HG03045 (cell line): ENCODE results near the gene PDK2.

ENCODE experiments used
- ATAC-seq: cut with Tn5 transposase; IDR thresholded peaks from one replicate; pipeline ENCODE4 v1.9.1; 2021; ENCODE audit warnings: mild to moderate bottlenecking, moderate library complexity; ENCODE audit not compliant: unreplicated experiment

The PDK2 gene

DNA sequence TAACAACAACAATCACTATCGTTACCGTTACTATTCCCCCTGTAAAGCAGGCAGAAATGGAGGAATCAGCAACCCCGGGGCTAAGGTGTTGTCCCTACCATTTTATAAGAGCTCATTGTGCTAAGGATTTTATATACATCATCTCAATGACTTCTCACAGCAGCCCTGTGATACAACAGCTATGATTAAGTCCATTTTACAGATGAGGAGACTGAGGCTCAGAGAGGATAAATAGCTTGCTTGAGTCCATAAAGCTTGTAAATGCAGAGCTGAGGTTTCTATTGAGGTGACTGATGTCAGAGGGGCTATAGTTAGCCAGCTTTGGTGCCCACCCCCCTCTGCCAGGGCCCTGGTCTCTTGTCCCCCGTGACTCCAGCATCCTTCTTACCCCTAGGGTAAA lies 16.7 kb upstream of the PDK2 start:
- ATAC-seq, result no peak

DNA sequence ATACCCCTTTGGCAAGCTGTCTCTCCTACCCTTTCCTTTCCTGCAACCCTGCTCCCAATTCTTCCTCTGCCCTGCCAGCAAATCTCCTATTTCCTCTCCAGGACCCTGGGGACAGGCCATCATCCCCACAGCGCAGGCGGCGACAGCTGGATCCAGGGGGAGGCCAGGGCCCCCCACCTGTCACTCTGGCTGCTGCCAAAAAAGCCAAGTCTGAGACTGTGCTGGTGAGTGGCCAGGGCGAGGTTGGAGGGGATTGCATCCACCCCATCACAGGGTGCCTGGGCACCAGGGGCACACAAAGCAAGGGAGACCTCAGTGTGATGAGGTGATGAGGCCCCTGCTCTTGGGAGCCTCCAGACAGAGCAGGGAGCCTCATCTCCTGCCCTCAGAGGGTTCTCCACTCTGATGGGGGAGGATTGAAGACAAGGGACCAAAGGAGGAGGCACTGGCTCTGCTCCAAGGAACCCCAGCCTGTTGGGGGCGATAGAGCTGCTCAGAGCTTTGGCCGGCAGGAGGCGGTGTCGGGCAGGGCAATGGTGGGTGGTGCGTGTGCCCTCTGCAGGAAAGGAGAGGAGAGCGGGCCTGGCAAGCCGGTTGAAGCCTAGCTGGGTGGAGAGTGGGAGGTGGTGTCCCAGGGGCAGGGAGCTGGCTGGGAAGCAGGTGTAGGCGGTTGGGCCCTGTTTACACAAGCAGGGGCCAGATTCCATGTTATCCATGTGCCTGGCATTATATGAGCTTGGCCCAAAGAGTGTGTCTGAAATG lies 15.6 kb upstream of the PDK2 start:
- no peak for ATAC-seq

DNA sequence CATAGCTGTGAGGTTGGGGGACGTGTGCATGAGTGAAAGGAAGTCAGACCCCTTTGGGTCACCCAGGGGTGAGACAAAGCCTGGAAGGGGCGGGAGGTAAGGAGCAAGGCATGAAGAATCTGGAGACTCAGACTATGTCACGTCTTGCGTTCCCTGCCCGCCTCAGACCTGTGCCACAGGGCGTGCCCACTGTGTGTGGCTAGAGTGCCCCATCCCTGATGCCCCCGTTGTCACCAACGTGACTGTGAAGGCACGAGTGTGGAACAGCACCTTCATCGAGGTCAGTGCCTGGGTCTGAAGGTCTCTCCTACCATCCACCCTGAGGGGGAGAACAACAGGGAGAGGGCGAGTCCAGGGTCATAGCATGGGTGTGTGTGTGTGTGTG lies 15.1 kb upstream of the PDK2 start:
- no peak for ATAC-seq

DNA sequence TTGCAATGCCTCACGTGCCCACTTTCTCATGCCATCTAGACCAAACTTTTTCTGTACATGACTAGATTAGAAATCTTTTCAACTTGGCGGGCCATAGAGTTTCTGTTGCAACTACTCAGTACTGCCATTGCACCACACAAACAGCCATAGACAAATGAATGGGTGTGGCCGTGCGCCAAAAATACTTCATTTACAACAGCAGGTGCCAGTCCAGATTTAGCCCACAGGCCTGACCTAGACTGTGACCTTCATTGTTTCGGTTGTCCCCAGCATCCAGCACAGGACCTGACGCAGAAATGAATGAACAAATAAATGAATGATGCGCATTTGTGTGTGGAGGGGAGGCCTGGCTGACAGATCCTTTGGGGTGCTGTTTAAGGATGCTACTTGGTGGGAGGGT lies 14.3 kb upstream of the PDK2 start:
- ATAC-seq, result no peak

DNA sequence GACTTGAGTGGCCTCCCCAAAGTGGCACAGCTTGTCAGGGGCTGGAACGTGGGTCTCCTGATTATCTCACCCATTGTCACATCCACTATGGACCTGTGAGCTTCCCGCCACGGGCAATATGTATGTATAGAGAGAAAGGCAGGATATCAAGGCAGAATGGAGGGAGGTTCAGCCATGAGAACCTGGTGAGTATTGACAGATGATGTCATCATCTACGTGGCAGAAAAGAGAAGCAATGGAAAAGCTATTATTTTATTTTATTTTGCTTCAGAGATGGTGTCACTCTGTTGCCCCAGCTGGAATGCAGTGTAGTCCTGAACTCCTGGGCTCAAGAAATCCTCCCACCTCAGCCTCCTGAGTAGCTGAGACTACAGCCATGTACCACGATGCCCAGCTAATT lies 13.4 kb upstream of the PDK2 start:
- no peak for ATAC-seq

DNA sequence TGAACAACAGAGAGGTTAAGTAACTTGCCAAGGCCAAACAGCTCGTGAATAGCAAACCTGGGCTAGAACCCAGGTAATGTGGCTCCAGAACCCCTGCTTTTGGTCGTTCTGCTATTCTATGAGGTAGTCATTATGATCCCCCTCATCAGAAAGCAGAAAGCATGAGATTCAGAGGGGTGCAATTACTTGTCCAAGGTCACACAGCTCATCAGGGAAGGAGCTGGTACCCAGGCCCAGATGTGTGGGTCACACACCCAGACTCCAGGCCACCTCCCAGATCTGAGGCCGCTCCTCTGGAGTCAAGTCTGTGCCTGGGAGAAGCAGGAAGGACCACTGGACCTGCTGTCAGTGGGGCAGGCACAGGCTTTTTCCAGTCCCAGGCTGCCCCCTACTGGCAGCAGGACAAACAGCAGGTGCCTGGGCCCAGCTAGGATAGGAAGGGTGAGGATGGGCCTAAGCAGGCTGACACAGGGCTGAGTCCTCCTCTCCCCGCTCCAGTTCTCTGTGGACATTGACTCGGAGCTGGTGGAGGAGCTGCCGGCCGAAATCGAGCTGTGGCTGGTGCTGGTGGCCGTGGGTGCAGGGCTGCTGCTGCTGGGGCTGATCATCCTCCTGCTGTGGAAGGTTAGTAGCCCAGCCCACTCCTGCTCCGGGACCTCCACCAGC lies 7.8 kb upstream of the PDK2 start:
- no peak for ATAC-seq

DNA sequence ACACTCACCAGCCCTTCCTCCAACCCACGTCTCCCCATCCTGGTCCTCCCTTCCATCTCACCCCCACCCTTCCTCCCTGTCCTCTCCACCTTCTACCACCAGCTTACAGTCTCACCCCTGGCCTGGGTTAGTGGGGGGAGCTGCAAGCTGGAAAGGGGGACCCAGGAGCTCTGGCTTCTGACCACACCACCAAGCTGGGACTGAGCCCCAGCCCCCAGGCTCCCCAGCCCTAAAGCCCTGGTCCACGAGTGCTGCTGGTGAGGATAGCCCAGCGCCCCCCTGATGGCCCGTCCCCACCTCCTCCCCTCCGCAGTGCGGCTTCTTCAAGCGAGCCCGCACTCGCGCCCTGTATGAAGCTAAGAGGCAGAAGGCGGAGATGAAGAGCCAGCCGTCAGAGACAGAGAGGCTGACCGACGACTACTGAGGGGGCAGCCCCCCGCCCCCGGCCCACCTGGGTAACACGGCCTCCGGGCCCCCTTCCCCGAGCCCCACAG lies 7.2 kb upstream of the PDK2 start:
- no peak for ATAC-seq

DNA sequence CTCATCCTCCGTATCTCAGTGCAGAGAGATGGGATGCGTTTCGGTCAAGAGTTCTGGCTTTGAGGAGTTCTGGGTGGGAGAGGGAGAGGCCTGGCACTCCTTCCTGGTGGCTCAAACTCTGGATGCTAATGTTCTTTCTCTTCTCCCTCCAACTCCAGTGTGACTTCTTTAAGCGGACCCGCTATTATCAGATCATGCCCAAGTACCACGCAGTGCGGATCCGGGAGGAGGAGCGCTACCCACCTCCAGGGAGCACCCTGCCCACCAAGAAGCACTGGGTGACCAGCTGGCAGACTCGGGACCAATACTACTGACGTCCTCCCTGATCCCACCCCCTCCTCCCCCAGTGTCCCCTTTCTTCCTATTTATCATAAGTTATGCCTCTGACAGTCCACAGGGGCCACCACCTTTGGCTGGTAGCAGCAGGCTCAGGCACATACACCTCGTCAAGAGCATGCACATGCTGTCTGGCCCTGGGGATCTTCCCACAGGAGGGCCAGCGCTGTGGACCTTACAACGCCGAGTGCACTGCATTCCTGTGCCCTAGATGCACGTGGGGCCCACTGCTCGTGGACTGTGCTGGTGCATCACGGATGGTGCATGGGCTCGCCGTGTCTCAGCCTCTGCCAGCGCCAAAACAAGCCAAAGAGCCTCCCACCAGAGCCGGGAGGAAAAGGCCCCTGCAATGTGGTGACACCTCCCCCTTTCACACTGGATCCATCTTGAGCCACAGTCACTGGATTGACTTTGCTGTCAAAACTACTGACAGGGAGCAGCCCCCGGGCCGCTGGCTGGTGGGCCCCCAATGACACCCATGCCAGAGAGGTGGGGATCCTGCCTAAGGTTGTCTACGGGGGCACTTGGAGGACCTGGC lies 6.0 kb upstream of the PDK2 start:
- no peak for ATAC-seq

DNA sequence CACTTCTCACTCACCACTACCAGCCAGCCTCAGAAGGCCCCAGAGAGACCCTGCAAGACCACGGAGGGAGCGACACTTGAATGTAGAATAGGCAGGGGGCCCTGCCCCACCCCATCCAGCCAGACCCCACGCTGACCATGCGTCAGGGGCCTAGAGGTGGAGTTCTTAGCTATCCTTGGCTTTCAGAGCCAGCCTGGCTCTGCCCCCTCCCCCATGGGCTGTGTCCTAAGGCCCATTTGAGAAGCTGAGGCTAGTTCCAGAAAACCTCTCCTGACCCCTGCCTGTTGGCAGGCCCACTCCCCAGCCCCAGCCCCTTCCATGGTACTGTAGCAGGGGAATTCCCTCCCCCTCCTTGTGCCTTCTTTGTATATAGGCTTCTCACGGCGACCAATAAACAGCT lies 5.1 kb upstream of the PDK2 start:
- no peak for ATAC-seq

DNA sequence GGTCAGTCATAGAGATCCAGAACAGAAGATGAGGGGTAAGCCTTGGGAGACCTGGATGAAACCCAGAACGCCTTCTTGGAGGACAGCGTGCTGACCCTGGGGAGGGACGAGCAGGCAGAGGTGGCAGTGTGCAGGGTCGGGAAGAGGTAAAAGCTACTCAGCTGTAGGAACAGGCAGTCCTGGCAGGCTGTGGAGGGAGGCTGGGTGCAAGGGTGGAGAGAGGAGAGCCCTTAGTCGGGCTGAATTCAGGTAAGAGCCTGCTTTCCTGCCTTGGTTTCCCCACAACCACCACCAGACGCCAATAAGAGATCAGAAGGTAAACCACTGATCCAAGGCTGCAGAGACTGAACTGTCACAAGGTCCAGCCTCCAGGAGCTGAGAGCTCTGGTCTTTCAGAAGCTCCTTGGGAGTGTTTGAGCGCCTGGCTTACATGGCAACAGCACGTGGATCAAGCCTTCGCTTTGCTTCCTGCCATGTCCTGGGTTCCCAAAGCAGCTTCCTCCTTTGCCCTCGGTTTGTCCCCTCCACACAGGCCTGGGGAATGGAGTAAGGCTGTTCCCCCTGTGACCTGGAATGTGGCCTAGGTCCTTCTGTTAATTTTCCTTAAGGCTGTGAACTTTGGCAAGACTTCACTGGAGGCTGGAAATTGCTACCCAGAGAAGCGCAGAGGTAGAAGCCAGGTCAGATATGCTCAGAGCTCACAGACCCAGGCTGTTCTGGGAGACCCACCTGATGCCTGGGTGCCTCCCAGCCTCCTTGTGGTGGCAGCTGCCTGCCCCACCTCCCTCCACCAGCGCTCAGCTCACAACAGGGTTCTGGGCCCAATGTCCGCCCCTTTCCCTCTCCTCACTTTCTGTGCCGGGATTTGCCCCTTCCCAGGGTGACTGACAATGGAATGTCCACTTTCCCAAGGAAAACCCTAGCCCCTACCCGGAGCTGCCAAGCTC lies 3.9 kb upstream of the PDK2 start:
- ATAC-seq, result no peak

DNA sequence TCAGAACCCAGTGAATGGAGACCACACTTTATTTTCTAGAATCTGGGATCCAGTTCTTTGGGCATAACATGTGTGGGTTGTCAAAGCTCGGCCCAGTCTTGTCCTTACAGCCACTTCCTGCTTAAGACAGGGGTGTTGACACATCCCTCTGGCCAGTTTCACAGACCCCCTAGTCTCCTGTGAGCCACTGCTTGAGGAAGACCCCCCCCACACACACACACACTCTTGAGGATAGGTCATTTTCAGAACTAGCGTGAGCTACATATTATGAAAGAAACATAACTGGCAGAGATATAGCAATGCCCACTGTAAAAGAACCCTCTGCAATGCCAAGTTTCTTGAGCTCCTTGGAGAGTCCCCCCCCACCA lies 3.2 kb upstream of the PDK2 start:
- no peak for ATAC-seq

DNA sequence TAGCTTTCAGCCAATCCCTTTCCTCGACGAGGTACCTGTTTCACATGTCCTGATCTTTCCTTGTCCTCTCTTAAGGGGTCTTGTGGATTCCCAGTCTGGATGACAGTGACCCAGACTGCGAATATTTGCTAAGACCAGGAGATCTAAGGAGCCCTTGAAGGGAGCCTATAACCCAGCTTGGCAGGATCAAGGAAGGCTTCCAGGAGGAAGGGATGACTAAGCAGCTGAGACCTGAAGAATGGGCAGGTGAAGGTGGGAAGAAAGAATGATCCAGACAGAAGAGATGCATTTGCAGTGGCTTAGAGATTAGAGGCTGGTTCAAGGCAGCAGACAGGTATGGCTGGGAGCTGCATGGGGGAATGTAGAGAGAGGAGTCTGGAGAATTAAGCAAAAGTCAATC lies 1.9 kb upstream of the PDK2 start:
- no peak for ATAC-seq

DNA sequence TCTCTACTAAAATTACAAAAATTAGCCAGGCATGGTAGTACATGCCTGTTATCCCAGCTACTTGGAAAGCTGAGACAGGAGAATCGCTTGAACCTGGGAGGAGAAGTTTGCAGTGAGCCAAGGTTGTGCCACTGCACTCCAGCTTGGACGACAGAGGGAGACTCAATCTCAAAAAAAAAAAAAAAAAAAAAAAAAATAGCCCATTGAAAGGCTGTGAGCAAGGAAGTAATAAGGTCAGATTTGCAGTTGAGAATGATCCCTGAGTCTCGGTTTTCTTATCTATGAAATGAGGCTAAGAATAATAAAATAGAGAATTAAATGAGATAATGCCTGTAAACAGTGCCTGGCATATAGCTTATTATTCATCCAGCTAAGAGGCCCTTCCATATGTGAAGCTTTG lies 1.3 kb upstream of the PDK2 start:
- no peak for ATAC-seq

DNA sequence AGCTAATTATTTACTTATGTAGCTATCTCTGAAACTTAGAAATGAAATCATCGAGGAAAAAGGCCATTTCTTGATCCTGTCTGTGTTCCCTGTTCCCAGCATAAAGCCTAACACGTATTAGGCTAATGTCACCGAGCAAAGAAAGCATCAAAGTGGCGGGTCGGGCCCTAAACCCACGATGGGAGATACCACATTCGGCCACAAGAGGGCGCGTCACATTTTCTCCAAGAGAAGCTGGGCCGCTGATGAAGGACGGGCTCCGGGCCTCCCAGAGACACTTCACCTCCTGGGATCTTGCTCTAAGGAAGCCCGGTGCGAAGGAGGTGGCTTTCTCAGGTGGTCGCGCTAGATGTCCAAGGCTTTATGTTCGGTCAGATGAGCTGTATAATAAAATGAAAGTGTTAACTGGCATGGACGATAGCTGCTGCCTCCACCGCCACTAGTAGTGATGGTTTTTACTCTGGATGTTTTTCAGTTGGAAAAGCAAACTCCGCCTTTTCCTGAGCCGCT lies 853 bp upstream of the PDK2 start:
- ATAC-seq, result no peak

DNA sequence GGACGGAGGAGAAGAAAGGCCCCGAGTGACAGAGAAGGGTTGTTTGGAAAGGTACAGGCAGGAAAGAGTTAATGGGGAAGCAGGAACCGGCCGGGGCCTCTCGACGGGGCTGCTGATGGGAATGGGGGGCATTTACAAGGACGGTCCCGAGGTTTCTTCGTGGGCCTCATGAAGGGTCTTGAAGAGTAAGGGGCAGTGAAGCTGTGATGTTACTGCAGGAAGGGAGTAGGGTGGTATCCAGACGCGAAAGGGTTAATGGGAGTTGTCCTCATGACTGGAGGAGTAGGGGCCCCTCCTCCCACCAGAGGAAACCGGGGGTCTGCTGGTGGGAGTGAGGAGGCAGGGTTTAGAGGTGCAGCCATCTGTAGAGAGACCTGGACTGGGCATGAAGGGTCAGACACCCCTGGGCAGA lies 481 bp downstream of the PDK2 start:
- no peak for ATAC-seq

DNA sequence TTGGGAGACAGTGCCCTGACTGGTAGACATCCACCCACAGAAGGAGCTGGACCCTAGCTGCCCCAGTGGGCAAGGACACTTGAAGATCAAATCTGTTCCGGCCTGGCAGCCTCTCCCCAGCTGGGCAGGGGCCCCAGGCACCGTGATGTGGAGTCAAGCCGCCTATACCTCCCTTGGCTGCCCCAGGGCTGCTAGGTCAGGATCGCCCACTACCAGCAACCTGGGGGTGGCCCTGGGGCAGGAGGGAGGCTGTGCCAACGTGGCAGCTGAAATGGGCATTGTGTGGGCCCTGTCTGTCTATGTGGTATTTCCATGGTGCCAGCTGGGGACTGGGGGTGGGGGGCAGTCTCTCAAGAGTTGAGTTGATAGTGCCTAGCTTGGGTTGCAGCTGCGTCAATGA lies 941 bp downstream of the PDK2 start:
- no peak for ATAC-seq

DNA sequence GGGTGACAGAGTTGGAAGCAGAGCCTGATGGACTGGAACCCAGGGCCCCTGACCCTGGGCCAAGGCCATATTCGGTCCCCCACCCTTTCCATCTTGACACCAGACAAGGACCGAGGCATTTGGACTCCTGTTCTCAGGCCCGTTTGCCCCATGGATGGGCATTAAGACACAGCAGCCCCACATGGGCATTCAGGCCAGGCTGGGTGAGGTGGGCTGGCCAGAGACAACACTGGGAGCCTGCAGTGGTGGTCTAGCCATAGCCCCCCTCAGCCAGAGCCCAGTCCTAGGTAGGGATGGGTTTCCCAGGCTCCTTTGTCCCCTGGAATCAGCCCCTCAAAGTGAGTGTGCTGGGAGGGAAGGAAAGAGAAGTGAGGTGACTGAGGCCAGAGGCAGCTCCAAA lies 1.6 kb downstream of the PDK2 start:
- ATAC-seq, result no peak

DNA sequence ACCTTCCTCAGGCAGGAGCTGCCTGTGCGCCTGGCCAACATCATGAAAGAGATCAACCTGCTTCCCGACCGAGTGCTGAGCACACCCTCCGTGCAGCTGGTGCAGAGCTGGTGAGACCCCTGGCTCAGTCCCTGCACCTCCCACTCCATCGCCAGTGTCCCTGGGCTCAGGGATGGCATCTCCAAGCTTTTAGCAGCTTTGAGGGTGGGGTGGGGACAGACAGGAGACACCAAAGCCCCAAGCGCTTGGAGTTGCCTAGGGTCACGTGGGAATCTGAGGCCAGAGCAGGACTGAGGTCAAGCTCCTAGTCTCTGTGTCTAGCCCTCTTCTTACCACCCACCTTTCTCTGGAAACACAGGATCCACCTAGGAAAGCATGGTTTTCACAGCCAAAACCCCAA lies 2.3 kb downstream of the PDK2 start:
- no peak for ATAC-seq

DNA sequence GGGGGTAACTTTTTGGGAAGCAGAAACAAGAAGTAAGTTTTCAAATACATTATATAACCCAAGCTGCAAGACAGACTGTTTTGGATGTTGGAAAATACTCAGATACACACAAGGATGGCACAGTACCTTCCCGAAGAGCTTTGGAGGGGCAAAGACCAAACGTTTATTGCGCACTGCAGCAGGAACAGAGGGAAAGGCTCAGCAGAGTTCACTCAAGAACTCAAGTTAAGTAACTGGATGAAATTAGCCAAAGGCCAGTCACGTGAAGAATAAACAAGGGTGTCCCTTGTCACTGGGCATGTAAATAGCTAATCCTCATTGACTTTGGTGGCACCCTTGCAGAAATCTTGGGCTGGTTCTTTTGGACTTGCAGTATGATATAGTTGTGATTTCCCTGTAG lies 2.8 kb downstream of the PDK2 start:
- no peak for ATAC-seq

DNA sequence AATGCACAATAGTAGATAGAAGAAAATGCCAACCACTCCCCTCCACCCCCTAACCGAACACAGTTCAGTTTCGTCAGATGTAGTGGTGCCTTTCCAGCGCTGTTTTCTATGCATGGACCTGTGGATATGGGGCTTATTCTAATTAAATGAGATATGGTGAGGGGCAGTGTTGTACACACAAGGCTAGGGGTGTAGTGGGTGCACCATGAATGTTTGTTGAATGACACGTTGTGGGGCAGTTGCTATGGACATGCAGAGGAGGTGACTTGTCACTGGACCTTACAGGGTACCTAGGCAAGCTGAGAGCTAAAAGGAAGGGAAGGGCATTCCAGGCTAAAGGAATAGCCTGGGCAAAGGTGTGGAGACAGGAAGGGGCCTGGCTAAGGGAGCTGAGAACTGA lies 3.4 kb downstream of the PDK2 start:
- no peak for ATAC-seq

DNA sequence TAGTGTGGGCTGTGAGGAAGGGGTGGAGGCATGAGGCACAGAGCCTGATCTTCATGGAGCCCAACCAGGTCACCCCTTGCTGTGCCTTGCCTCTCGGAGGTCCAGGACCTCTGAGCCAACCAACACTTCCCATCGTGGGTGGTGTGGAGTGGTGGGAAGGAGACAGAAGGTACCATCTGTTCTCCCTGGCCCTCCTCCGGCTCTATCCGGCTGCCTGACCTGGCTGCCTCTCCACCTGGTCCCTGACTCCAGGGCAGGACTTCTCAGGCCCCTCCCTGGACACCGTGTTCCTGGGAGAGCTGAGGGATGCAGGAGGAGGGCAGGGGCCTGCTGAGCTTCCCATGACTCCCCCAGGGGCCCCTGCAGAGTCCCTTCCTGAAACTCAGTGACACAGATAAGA lies 3.9 kb downstream of the PDK2 start:
- ATAC-seq, result no peak
